NCI-H524 treated with DMSO at 0.1 percent for 48 hours (cell line): Measurements from ENCODE around the gene MAGEA2.
"Not testable (repeated sequence)": the region's sequence is repeated elsewhere in the genome, so short reads cannot be mapped to it uniquely, and the experiment has no call there.

ENCODE experiments used
- DNase-seq: peaks from one replicate; lab custom pipeline; 2025; lab: John Stamatoyannopoulos, UW

MAGEA2 gene

DNA sequence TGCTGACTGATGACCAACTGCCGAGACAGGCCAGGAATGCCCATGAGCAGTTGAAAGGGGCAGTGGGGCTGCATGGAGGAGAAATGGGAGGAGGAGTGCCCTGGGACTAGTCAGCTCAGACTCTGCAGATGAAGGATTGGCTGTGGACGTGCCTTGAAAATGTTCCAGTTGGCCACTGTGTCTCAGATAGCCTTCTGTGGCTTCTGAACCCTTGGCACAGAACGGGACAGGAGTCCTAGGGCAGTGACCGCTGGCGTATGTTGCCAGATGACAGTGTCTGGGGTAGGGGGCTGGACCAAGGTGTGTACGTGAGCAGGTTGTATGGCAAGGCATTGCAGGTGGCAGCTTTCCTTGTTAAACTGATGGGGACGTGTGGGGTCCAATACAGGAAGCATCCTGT, 47.1 kb downstream of the MAGEA2 start:
- DNase-seq, result not testable (repeated sequence)

DNA sequence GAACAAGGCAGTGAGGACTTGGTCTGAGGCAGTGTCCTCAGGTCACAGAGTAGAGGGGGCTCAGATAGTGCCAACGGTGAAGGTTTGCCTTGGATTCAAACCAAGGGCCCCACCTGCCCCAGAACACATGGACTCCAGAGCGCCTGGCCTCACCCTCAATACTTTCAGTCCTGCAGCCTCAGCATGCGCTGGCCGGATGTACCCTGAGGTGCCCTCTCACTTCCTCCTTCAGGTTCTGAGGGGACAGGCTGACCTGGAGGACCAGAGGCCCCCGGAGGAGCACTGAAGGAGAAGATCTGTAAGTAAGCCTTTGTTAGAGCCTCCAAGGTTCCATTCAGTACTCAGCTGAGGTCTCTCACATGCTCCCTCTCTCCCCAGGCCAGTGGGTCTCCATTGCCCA, 53.3 kb downstream of the MAGEA2 start:
- DNase-seq, result not testable (repeated sequence)
